ENCODE measurements around the gene BPHL.

Gene BPHL

DNA sequence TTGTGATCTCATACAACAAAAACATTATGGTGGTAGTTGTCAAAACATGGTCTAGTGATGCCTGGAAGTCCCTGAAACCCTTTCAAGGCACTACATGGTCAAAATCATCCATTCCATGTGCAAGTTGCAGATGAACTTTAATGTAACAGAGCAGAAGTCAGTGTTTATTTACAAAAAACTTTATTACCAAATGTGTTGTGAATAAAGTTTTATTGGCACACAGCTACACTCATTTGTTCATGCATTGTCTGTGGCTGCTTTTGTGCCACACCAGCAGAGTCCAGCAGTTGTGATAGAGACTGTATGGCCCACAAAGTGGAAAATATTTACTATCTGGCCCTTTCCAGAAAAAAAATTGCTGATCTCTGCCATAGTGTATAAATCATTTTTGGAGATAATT is 82.2 kb downstream of the BPHL start:
- H3K27ac ChIP-seq = no peak overlapping the region
- H3K4me3 ChIP-seq = no peak overlapping the region
- TF ChIP-seq, protein P1, sequence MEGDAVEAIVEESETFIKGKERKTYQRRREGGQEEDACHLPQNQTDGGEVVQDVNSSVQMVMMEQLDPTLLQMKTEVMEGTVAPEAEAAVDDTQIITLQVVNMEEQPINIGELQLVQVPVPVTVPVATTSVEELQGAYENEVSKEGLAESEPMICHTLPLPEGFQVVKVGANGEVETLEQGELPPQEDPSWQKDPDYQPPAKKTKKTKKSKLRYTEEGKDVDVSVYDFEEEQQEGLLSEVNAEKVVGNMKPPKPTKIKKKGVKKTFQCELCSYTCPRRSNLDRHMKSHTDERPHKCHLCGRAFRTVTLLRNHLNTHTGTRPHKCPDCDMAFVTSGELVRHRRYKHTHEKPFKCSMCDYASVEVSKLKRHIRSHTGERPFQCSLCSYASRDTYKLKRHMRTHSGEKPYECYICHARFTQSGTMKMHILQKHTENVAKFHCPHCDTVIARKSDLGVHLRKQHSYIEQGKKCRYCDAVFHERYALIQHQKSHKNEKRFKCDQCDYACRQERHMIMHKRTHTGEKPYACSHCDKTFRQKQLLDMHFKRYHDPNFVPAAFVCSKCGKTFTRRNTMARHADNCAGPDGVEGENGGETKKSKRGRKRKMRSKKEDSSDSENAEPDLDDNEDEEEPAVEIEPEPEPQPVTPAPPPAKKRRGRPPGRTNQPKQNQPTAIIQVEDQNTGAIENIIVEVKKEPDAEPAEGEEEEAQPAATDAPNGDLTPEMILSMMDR (IDR thresholded peaks at IDR 0.05) = no peak
- DNase-seq (ENCODE audit: low spot score) = no peak

DNA sequence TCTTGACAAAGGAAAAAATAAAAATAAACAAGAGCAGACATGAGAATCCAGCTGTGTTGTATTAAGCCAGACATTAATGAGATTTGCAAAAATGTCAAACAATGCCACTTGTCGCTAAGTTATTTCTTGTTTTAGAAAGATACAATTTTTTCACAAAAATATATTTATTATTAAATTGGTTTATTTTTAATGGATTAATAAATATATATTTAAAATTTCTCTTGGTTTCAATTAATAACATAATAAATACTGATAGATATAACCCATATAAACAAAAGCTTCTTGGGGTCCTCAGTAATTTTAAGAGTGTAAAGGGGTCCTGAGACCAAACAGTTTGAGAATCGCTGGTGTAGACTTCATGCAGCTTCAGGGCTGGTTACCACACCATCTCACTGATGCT is 82.9 kb downstream of the BPHL start:
- no peak for DNase-seq (ENCODE audit: low spot score)
- Histone ChIP-seq H3K27ac (no peak overlapping the region), H3K4me3 (no peak overlapping the region)
- TF ChIP-seq, protein P1 (IDR thresholded peaks at IDR 0.05) = no peak
